Neutrophil (primary cell): ENCODE data around the gene FBXL12.
"Not testable (repeated sequence)": the region's sequence is repeated elsewhere in the genome, so short reads cannot be mapped to it uniquely, and the experiment has no call there.

Experiments
- H3K27ac ChIP-seq: fragments of 200-600 bp; sonication (generic); 2 replicates; pipeline ENCODE4 v1.5.1; 2016; ENCODE audit warnings: mild to moderate bottlenecking, moderate library complexity
- H3K27me3 ChIP-seq: fragments of 200-600 bp; sonication (generic); 2 replicates; pipeline ENCODE4 v1.6.0; 2016; ENCODE audit warnings: mild to moderate bottlenecking
- H3K36me3 ChIP-seq: fragments of 200-600 bp; sonication (generic); 2 replicates; pipeline ENCODE4 v1.5.1; 2017
- H3K4me1 ChIP-seq, 2 experiments: fragments of 200-600 bp in 1 of 2; sonication (generic) in 1 of 2; 1 replicate in 1 of 2; 2 replicates in 1 of 2; pipeline versions ENCODE4 v1.5.1 to v1.6.1; 2013 to 2016; ENCODE audit warnings: low read depth in 1 of 2, low read length in 1 of 2, mild to moderate bottlenecking in 1 of 2, moderate library complexity in 1 of 2; ENCODE audit not compliant: control insufficient read depth in 1 of 2, insufficient read depth in 1 of 2
- H3K4me3 ChIP-seq, 2 experiments: fragments of 200-600 bp in 1 of 2; sonication (generic) in 1 of 2; 1 replicate in 1 of 2; 2 replicates in 1 of 2; pipeline ENCODE4 v1.5.1; 2013 to 2016; ENCODE audit warnings: low read depth in 1 of 2, low read length in 1 of 2, mild to moderate bottlenecking in 1 of 2, moderate library complexity in 1 of 2
- H3K9me3 ChIP-seq: fragments of 200-600 bp; sonication (generic); 2 replicates; pipeline ENCODE4 v1.5.1; 2016
- CTCF ChIP-seq: fragments of 200-600 bp; sonication (generic); IDR thresholded peaks from 2 replicates; pipeline ENCODE4 v1.5.1; 2016; ENCODE audit warnings: antibody characterized with exemption

Gene FBXL12

DNA sequence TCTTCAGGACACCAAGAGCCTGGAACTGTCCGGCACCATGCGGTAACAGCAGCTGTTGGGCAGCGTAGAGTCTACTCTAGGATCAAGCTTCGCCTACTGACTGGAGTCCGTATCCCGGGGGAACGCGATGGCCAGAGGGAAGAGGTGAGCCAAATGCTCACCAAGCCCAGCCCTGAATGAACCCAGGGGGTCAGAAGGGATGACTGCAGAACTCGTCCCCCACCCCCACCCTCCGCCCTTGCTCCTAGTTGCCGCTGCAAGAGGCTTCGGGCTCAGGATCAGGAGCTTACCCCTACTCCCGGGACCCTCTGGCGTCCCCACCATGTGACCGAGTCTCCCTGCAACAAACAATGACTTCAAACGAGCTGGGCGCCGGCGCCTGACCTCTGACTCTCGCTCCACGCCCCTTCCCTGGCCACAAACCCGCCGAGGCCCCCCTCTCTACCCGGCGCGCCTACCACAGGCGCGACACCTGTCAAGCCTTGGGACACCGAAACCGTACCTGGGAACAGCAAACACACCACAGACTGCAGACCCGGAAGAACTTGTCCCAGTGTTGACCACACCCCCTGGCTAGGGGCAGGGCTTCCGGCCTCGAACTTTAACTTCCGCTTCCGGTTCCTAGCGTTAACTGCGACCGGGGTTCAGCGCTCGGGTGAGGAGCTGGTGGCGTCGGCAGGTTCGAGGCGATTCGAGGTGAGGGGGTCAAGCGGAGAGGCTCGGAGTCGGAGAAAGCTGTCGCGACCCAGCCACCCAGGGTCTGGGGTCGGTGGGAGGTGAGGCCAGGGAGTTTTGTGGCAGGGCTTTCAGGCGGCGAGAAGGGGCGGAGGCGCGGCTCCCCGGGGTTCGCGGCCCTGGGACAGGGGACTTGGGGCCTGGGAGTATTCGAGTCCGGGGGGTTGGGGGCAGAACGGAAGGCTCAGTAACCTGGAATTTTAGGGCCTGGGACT, 8.7 kb upstream of the FBXL12 start, which contains the start of gene UBL5:
TSS of gene UBL5 (plus strand) at position 630 of the 950 bp plus-strand sequence. CDS start 420 bp downstream, outside the sequence.
- Histone ChIP-seq H3K4me1 (peaks cover 20 to 23% of the 10 kb centered on the region in 2 experiments), H3K27me3 (no peaks in the 10 kb centered on the region), H3K27ac (peak within 1 kb of the TSS; percentile 82), H3K9me3 (no peaks in the 10 kb centered on the region), H3K4me3 (peak within 1 kb of the TSS; percentile 71 to 90), H3K36me3 (peaks cover 24% of the 10 kb centered on the region)
- TF ChIP-seq CTCF: peak; percentile 24

DNA sequence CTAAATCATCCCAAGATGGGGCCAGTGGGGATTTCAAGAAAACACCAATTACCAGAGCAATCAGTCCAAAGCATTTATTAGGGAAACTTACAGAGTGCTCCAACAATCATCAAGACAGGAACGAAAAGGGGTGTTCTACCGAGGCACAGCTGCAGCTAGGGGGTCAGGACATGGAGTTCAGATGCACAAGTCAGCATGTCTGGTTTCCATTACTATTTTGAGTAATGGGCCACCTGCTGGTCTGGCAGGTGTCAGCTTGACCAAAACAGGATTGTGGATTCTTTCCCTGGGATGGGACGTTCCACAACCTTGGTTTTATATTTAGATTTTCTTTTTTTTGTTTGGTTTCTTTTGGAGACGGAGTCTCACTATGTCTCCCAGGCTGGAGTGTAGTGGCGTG, 4.9 kb upstream of the FBXL12 start:
- no peaks in the 10 kb centered on the region for H3K9me3 ChIP-seq
- H3K27ac ChIP-seq: no peak overlapping the region
- no peaks in the 10 kb centered on the region for H3K27me3 ChIP-seq
- peaks cover 2% of the 10 kb centered on the region for H3K36me3 ChIP-seq
- no peak overlapping the region for H3K4me3 ChIP-seq
- H3K4me1 ChIP-seq: peaks cover 22 to 26% of the 10 kb centered on the region in 2 experiments
- TF ChIP-seq CTCF: no peak

DNA sequence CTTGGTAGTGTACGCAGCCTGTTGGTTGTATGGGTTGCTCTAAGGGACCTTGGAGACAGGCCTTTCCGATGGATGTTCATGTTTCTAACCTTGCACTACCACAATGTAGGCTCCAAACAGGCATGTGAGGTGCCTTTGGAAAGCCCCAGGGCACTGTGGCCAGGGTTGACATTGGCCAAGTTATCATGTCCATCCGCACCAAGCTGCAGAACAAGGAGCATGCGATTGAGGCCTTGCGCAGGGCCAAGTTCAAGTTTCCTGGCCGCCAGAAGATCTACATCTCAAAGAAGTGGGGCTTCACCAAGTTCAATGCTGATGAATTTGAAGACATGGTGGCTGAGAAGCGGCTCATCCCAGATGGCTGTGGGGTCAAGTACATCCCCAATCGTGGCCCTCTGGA, 1.2 kb upstream of the FBXL12 start:
- not testable (repeated sequence) for H3K36me3 ChIP-seq, H3K9me3 ChIP-seq, H3K27me3 ChIP-seq
- Histone ChIP-seq H3K27ac (peak overlapping the region; percentile 96), H3K4me3 (peak overlapping the region; percentile 61 to 96), H3K4me1 (peaks cover 17 to 18% of the 10 kb centered on the region in 2 experiments)

DNA sequence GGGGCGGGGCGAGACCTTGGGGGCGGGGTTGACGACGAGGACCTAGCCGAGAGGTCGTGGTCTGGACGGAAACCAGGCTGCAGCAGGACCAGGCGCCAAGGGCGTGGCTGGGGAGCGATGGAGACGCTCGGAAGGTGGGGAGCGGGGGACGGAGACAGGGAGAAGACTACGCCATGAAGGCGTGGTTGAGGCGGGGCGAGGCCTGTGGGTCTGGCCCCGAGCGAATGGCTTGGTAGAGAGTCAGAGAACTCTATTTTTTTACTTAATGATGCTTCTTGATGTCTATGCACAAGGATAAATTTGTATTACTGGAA, 674 bp upstream of the FBXL12 start:
- Histone ChIP-seq H3K36me3 (no peaks in the 10 kb centered on the region), H3K27ac (peak overlapping the region; percentile 96), H3K27me3 (no peaks in the 10 kb centered on the region), H3K4me3 (peak overlapping the region; percentile 61 to 96), H3K9me3 (no peaks in the 10 kb centered on the region), H3K4me1 (peaks cover 17 to 18% of the 10 kb centered on the region in 2 experiments)
- no peak for TF ChIP-seq CTCF

- Histone ChIP-seq H3K4me3 (peak overlapping the region; percentile 96), H3K9me3 (no peaks in the 10 kb centered on the region), H3K27me3 (no peaks in the 10 kb centered on the region), H3K27ac (peak overlapping the region; percentile 96), H3K36me3 (no peaks in the 10 kb centered on the region), H3K4me1 (peaks cover 17 to 18% of the 10 kb centered on the region in 2 experiments)
- no peak for TF ChIP-seq CTCF
Observed at GRCh38 chr19:9818175-9818733, 625 bp downstream of the FBXL12 start.

DNA sequence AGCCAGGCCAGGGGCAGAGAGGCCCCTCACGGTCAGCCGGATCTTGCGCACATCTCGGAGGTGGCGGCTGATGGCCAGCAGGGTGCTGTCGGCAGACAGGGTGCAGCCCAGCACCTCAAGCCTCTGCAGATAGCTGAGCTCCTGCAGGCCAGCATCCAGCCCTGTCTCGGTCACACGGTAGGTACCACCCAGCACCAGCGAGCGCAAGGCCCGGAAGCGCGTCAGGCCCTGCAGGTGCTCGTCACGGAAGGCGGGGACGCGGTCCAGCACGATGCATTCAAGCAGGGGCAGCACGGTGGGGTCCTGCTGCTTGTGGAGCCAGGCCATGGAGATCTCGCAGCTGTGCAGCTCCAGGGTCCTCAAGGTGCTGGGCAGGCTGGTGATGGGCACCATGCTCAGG, 7.7 kb downstream of the FBXL12 start:
- H3K9me3 ChIP-seq: no peaks in the 10 kb centered on the region
- no peaks in the 10 kb centered on the region for H3K4me1 ChIP-seq
- H3K27me3 ChIP-seq: no peaks in the 10 kb centered on the region
- H3K4me3 ChIP-seq: no peak overlapping the region
- TF ChIP-seq CTCF: no peak
- no peak overlapping the region for H3K27ac ChIP-seq
- peaks cover 49% of the 10 kb centered on the region for H3K36me3 ChIP-seq
